Dermis blood vessel endothelial cell (primary cell): ENCODE measurements around the gene CDKAL1. TPM values are rescaled to one million over a fixed set of nuclear protein-coding genes. Genes with fewer than 3 reads are reported as not detected.
A peak's percentile ranks its signal among the peaks of the same experiment; 100 is the strongest.
"Not testable (repeated sequence)": the region's sequence is repeated elsewhere in the genome, so short reads cannot be mapped to it uniquely, and the experiment has no call there.

ENCODE experiments used
- DNase-seq: peaks from one replicate; pipeline ENCODE4 v3.0.0; 2010
- total RNA-seq: library from RNA; depleted of rRNA; stranded (reverse); fragments of >200 nt; gene quantifications from 2 replicates; pipeline ENCODE4 v1.2.3, GENCODE V29; 2014

The CDKAL1 gene
- total RNA-seq, 1 donor from 2014 or later = 28.1 TPM

DNA sequence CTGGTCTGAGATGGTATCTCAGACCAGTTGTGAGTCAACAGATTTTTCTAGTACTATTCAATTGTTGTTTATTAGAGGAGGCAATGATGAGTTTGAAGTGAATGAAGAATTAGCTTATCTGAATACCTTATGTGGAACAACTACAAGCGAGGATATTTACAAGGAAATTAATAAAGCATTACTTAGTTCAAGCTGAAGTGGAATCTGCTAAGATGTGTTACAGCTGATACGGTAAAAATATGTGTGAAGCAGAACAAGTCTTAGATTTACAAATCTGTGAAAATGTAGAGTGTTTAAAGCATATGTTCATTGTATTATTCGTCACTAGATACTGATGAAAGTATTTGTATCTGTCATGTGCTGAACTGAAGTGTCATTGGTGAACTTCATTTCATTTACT is 272.4 kb downstream of the CDKAL1 start:
- no peak for DNase-seq

DNA sequence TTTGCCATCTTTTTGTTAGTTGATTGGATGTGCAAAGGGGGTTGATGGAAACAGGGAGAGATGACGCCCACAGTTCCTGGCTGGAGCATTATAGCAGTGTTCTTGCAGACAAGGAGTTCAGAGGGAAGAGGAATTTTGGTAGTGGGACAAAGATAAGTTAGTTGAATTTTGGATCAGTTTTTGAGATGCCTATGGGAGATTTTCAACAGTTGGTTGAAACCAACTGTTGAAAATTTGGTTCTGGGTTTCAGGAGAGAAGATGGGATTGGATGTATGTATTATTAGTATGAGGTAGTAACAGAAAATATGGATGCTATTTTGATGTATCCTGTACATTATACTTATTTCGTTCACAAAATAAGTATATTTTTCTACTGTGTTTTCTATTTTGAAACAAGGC is 274.2 kb downstream of the CDKAL1 start:
- no peak for DNase-seq

DNA sequence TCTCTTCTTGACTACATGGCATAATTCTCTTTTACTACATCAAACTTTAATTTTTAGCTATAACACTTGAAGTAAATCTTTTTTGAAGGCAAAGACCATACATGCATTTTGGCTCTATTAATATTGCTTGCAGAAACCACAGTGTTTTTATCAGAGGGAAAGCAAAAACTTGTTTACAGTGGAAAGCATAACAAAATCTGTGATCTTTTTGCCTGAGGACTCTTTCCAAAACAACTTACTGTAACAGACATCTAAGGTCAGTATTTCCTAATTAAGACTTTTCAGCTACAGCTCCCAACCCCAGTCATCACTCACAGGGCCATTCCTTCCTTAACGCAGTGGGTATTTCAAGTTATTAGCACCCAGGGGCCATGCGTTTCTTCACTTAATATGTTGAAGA is 274.7 kb downstream of the CDKAL1 start:
- DNase-seq = no peak

DNA sequence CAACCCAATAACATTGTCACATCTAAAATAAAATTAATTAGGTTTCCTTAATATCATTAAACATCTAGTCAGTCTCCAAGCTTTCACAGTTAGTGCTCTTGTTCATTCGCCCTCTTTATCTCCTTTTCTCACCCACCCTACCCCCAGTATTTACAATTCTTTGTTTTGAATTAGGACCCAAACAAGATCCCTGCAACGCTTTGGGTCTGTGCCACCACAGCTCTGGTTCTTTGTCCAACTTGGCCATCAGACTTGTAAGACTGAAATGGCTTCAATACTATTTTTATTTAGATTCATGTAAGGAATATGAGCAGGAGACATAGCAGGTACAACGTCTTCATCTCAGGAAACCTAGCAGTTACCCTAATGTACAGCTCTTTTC is 276.5 kb downstream of the CDKAL1 start:
- peak; percentile 10 for DNase-seq

DNA sequence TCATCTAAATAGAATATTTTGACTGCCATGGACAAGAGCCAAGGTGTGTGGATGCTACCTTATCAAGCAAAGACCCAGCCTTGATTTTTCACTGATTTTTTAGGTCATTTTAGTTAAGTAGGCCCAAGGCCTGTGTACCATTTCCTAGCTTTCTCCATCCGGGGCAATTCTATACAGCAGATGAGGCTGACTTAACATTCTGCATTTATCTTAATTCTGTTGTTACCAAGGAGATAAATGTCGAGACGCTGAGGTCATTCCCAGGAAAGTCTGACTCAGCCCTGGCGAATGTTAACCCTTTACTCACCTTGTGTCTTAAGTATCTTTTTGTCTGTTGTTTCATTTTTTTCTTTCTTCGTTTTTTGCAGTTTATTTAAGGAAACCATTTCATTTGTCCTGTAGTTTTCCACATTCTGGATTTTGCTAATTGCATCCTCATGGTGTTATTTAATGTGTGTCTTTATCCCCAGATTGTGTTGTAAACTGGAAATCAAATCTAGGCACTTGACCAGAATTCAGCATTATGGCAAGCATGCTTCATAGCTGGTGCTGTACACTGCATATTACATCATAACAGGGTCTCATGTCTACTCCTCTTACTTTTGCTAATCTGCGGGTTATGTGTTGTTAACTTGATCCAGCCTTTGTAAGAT is 277.0 kb downstream of the CDKAL1 start:
- peak; percentile 96 for DNase-seq

DNA sequence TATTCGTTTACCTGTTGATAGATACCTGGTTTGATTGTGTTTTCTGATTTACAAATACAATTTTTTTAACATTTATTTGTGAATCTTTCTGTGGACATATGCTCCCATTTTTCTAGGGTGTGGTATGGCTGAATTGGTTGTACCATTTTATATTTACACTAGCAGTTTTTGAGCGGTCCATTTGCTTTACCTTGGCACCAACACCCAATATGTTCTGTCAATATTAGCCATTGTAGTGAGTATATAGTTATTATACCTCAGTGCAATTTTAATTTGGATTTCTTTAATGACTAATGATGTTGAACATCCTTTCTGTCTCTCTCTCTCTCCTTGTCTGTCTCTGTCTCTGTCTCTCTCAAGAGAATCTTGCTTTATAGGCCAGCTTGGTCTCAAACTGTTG is 278.5 kb downstream of the CDKAL1 start:
- no peak for DNase-seq

DNA sequence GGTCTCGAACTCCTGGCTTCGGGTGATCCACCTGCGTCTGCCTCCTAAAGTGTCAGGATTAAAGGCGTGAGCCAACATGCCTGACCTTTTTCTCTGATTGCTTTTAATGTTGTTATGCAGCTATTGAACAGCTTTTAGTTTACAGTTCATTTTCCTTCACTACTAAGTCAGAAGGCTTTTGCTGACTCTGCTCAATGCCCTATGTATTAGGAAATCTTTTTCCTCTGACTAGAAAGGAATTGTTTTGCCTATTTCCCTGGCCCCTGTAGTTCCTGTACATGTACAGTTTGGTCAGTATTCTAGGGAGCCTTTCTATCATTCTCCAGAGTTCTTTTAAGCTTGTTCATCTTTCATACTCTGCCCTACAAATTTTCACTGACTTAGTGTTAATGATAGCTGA is 280.2 kb downstream of the CDKAL1 start:
- DNase-seq = no peak

DNA sequence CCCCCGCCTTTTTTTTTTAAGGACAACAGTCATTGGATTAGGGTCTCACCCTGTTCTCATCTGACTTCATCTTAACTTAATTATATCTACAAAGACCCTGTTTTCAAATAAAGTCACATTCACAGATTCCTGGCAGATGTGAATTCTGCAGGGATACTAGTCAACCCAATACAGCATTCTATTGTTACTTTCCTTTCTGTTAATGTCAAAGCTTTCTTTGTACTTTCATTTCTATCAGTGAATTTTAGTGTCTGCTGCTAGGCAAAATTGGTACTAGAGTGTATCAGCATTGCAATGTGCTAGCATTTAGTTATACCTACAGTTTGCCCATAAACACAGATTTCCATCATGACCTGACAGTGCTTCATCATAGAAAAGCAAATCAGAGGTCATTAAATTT is 281.9 kb downstream of the CDKAL1 start:
- no peak for DNase-seq

DNA sequence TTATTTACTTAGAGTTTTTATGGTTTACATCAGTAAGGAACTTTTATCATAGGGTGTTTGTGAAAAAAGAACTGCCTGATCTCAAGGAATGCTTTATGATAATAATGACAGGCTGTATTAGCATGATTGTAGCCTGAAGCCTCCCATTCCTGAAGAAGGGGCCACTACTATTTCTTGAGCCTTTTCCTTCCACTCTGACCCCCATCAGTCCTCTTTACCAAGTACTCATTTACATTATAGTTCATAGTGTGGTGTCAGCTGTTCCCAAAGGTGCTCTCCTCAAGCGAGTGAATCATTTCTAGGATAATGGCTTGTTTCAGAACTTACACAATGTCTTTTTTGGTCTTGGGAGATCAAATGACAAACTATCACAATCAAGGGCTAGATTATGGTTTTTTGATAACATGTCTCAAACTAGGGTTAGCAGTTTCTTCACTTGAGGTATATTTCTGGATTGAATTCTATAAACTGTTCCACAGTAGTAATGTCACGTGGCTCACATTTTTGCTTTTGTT is 283.6 kb downstream of the CDKAL1 start:
- DNase-seq = no peak

DNA sequence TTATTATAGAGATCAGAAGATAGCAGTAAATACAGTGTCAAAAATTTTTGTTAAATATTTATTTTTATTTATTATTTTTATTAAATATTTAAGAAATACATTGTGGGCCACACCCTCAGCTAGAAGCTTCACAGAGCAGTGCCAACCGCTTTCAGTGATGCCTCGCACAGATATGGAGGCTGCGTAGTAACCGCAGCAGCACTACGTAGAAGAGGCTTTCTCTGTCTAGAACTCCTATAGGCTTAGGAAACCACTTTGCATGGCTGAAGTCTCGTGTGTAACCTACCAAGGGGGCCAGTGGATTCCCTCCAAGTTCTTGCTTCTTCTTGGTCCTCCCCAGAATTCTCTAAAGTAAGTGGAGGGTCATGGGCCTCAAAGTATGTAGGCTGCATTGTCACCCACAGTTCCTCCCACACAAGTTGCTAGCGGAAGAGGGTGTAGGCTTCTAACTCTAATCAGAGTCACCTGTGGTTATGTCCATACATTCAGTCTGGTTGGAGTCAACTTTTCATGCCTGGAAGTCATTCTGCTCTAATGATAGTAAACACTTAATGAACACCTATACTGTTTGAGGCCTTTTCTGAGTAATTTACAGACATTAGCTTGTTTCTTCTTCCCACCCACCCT is 285.6 kb downstream of the CDKAL1 start:
- no peak for DNase-seq

DNA sequence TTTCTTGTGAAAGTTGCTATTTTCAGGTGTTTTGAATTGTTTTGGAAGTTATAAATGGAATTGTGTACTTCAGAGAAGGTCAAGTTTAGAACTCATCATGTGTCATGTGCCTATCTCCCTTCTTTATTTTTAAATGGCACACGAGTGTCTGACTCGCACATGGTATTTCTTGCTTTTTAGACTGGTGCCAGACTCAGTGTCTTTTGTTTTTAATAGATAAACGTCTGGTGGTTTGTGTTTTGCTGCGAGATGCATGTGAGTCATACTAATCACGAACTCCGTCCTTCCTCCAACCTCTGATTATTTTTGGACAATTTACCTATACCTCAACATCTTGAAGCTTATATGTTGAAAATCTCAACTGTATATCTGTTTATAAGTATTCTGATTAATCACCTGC is 292.1 kb downstream of the CDKAL1 start:
- DNase-seq = peak; percentile 73

DNA sequence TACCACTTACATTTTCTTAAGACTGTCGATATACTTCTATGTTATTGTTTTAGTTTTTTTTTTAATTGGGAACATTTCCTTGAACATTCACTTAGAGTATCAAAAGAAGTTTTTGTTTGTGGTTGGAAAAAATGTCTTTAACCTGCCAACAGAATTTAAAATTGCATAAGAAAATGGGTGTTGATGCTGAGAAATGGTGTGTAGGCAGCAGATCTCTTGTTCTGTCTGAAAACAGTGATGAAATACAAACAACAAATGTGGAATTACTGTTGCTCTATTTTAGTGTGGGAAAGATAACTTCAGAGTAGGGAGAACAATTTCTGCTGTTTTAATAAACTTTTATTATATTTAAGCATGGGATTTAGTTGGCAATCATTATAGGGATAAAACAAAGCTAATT is 293.5 kb downstream of the CDKAL1 start:
- no peak for DNase-seq

DNA sequence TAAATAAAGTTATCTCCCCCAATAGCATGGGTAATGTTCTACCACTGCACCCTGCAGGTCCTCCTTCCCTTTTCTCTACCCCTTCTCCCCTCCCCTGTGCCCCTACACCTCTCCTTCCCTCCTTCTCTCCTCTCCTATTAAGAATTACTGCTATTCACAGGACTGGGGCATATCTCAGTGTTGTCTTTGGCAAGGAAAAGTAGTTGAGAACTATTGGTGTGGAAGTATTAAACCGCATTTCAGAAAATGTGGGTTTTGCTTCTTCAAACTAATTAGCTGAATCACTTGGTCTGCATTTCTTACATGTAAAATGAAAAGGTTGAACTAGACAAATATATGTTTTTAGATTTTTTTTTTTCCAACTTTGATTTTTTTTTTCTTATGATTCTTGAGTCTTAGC is 296.3 kb downstream of the CDKAL1 start:
- no peak for DNase-seq

DNA sequence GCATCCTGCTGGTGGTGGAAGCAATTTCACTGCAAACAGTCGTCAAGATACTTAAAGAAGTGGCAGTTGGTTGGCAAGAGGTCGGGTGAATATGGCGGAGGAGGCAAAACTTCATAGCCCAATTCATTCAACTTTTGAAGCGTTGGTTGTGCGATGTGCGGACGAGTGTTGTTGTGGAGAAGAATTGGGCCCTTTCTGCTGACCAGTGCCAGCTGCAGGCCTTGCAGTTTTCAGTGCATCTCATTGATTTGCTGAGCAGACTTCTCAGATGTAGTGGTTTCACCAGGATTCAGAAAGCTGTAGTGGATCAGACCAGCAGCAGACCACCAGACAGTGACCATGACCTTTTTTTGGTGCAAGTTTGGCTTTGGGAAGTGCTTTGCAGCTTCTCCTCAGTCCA is 297.0 kb downstream of the CDKAL1 start:
- DNase-seq = not testable (repeated sequence)

DNA sequence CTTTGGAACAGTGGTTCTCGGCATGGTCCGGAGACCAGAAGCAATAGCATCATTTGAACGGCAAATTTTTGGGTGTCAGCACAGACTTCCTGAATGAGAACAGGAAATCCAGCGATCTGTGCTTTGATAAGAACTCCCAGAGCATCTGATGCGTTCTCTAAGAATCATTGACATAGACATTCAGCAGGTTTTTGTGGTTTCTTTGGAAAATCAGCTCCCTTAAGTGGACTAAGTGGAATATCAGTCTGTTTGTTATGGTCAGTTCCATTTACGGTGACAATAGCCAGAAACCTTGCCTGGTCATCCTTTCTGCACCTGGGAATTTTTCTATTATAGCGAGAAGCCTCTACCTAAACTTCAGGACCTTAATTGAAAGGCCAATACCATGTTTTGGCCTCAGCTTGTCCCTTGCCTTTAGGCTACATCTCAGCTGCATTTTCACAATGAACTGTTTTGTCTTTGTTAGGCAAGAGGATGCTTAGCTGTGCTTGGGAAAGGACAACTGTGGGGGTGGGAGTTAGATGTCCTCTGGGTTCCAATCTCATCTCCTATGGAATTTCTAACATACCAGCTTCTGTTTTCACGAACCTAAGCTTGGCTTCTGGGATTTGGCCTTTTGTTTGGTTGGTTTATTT is 299.7 kb downstream of the CDKAL1 start:
- no peak for DNase-seq

DNA sequence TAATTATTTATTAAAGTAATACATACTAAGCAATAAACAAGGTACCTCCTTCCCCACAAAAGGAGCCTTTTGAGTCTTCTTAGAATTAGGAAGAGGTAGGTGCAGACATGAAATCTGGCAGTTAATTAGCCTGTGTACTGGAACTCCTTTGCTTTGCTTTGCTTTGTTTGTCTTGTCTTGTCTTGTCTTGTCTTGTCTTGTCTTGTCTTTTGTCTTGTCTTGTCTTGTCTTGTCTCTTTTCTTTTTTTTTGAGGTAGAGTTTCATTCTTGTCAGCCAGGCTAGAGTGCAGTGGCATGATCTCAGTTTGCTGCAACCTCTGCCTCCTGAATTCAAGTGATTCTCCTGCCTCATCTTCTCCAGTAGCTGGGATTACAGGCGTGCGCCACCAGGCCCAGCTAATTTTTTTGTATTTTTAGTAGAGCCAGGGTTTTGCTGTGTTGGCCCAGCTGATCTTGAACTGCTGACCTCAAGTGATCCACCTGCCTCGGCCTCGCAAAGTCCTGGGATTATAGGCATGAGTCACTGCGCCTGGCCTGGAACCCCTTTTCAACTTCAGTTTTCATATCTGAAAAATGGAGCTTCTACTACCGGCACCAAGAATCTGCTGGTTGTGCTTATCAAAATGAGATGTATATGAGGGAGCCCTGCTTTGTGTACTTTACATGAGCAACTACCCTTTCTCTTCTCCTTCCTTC is 301.2 kb downstream of the CDKAL1 start:
- DNase-seq = no peak

DNA sequence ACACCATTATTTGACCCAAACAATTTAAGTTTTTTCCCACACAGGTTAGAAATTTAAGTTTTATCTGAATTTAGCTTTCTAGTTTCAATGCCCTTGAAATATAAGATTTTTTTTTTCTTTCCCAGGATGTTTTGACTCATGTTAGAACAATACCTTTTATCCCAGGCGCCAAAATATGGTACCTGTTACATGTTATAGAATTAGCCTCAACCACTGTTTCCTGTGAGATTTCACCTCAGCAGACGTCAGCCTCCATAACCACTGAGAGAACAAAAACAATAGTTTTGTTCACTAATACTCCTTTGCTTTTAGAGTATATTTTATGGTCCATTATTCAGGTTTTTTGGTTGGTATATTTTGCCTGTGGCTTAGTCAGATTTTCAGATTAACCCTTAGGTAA is 302.9 kb downstream of the CDKAL1 start:
- peak; percentile 43 for DNase-seq

DNA sequence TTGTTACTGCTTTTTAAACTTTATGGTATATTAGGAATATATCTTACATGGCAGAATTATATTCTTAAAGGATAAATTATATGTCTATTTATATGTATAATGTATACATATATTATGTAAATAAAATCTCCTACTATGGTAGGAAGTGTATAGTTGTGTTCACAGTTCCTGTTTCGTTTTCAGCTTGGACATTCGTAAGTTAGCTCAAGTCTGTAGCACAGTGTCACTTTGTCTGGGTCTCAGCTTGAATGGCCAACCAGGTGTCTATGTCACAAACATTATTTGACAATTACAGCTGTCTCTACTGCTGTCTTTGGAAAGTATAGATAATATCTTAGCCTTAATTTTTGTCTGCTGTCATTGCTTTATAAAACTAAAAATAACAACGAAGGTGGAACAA is 303.9 kb downstream of the CDKAL1 start:
- DNase-seq = no peak

DNA sequence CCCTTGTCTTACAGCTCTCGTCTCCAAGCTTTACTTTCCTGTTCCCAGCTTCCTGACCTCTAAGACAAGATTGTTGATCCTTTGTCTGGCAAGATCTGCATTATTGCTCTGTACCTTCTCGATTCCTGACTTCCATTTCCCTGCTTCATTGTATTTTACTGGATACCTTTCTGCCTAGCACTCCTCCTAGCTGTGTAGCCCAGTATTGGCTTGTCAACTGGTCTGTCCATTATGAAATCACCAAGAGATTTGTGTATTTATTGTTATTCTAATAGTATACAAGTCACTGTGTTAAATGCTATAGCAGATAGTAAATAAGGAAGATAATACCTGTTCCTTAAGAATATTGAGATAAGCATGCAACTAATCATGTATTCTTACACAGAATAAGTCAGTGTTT is 305.4 kb downstream of the CDKAL1 start:
- DNase-seq = no peak

DNA sequence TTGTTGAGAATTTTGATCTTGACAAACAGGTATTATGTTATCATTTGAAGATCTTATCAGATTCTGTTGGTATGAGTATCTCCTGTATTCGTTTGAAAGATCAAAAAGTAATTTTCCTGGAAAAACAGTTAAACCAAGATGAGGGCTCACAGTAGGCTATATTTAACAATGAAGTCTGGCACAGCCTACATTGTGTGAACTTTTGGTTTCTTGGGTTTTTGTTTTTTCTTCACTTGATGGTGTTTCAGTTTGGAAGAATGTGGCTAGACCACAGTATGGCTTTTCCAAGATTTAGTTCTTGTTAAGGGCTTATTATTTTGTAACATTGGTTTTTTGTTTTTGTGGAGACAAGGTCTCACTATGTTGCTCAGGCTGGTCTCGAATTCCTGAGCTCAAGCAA is 306.4 kb downstream of the CDKAL1 start:
- DNase-seq = no peak

DNA sequence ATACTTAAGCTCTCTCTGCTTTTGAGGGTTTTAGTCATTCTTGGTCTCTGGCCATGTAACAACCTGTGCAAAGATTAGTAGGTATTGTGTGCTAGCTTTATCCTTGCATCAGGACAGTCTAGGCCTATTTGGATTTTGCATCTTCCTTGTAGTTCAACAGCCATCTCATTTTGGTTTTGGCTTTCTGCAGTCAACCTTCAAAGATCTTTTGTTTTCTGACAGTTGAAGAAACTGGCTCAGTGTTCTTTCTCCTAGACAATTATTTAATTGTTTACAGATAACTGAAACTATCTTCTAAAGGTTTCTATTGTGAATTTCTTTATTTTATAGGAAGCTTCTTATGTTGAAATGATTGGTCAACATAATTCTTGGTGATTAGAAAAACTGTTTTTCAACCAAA is 307.5 kb downstream of the CDKAL1 start:
- DNase-seq = no peak

DNA sequence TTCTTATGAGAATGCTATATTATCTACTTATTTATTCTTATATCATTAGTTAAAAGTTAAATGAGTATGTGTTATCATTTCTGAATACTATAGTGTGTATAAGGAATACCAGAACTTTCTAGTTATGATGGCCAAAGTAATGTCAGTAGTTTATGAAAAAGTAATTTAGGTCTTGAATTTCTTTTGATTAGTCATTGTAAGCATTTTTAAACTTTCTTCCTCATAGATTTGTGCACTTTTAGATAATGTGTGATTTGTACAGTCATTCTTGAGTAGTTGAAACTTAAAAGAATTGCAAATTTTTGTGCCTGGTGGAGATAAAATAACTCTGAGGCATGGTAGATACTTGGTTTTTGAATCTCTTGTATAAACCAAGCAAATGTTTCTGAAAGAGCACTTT is 311.3 kb downstream of the CDKAL1 start:
- no peak for DNase-seq

DNA sequence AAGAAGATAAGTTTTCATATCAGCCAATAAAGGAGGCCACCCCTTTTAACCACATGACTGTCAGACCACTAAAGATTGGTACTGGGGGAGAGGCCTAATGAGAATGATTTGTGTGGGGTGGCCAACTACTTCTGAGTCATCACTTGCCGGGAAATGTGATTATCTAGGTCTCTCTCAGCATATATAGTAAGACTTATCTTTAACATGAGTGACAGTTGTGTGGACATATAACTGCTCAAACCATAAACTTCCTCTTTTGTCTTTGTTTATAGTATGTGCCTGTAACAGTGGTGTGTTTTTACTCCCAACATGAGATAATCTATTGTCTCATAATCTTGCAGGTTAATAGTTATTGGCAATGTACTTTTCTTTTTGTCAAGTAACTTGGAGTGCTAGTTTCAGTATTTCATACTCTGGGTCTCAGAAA is 312.4 kb downstream of the CDKAL1 start:
- DNase-seq = peak; percentile 5

DNA sequence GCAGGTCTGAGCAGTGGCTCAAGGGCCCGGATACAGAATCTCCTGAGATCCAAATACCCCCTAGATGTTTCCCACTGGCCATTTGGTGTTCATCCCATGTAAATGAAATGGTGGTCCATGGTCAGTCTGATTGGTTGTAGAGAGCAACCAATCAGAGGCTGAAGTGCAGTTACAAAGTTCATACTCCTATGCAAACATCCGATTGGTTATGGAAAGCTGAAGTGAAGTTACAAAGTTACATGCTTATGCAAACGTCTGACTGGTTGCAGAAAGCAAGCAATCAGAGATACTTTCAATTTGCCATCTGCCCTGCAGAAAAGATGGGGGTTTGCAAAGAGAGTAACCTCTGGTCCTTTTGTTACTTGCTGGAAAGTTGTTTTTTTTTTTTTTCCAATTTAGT is 313.6 kb downstream of the CDKAL1 start:
- DNase-seq = no peak
